Measurements from ENCODE around the gene ANK3.

Gene ANK3

GRCh38 chr10:59997827-59998525 is 391.7 kb downstream of the ANK3 start:
- DNase-seq (ENCODE audit: low read depth in 2 of 2) = peak in 1 of 2 donors; percentile 20
- no peak for TF ChIP-seq CTCF (IDR thresholded peaks at IDR 0.05; ENCODE audit: low read depth, low read length)
- H3K4me3 ChIP-seq (replicated peaks in 1 of 2; ENCODE audit: low read depth in 2 of 2, low read length in 2 of 2) = no peak overlapping the region

GRCh38 chr10:59995862-59996261 is 393.8 kb downstream of the ANK3 start:
- TF ChIP-seq CTCF (IDR thresholded peaks at IDR 0.05; ENCODE audit: low read depth, low read length) = no peak
- peak in 1 of 2 donors; percentile 7 for DNase-seq (ENCODE audit: low read depth in 2 of 2)
- H3K4me3 ChIP-seq (replicated peaks in 1 of 2; ENCODE audit: low read depth in 2 of 2, low read length in 2 of 2) = no peak overlapping the region

GRCh38 chr10:59993931-59994330 is 395.7 kb downstream of the ANK3 start:
- no peak overlapping the region for H3K4me3 ChIP-seq (replicated peaks in 1 of 2; ENCODE audit: low read depth in 2 of 2, low read length in 2 of 2)
- peak in 1 of 2 donors; percentile 10 for DNase-seq (ENCODE audit: low read depth in 2 of 2)
- no peak for TF ChIP-seq CTCF (IDR thresholded peaks at IDR 0.05; ENCODE audit: low read depth, low read length)

- DNase-seq (ENCODE audit: low read depth in 2 of 2) = peak; percentile 70 to 77
- TF ChIP-seq CTCF (IDR thresholded peaks at IDR 0.05; ENCODE audit: low read depth, low read length) = no peak
- no peak overlapping the region for H3K4me3 ChIP-seq (replicated peaks in 1 of 2; ENCODE audit: low read depth in 2 of 2, low read length in 2 of 2)
These were observed 398.0 kb downstream of the ANK3 start for GRCh38 chr10:59991661-59992060.

- TF ChIP-seq CTCF (IDR thresholded peaks at IDR 0.05; ENCODE audit: low read depth, low read length) = no peak
- H3K4me3 ChIP-seq (replicated peaks in 1 of 2; ENCODE audit: low read depth in 2 of 2, low read length in 2 of 2) = no peak overlapping the region
- no peak for DNase-seq (ENCODE audit: low read depth in 2 of 2)
These were observed 398.6 kb downstream of the ANK3 start for GRCh38 chr10:59991117-59991516.

GRCh38 chr10:59985639-59986038 is 404.0 kb downstream of the ANK3 start:
- no peak for TF ChIP-seq CTCF (IDR thresholded peaks at IDR 0.05; ENCODE audit: low read depth, low read length)
- no peak for DNase-seq (ENCODE audit: low read depth in 2 of 2)
- H3K4me3 ChIP-seq (replicated peaks in 1 of 2; ENCODE audit: low read depth in 2 of 2, low read length in 2 of 2) = no peak overlapping the region

- TF ChIP-seq CTCF (IDR thresholded peaks at IDR 0.05; ENCODE audit: low read depth, low read length) = no peak
- DNase-seq (ENCODE audit: low read depth in 2 of 2) = no peak
These were observed 405.3 kb downstream of the ANK3 start for GRCh38 chr10:59984415-59984814.

More at GRCh38 chr10:59984415-59984814, 405.3 kb downstream of the ANK3 start:
- no peak overlapping the region for H3K4me3 ChIP-seq (replicated peaks in 1 of 2; ENCODE audit: low read depth in 2 of 2, low read length in 2 of 2)
